ENCODE results near the gene JPH2. TPM values are rescaled to one million over a fixed set of nuclear protein-coding genes. Genes with fewer than 3 reads are reported as not detected.

JPH2 gene
- polyA plus RNA-seq, 3 donors: 1.6 to 1.8 (median 1.7) TPM

Other genes starting within 250 kb of the JPH2 start
- 10 to 100 TPM; 47.0 to 55.7 (median 49.4) TPM for gene OSER1, start 23.6 kb upstream of the JPH2 start, polyA plus RNA-seq (ENCODE audit: insufficient read length in 3 of 3)
- under 1 TPM; 0.21 to 0.43 (median 0.23) TPM for gene GDAP1L1, start 60.1 kb upstream of the JPH2 start, polyA plus RNA-seq (ENCODE audit: insufficient read length in 3 of 3)
- gene FITM2, start 124.0 kb upstream of the JPH2 start, polyA plus RNA-seq (ENCODE audit: insufficient read length in 3 of 3): 10 to 100 TPM in 1 of 3 donors, 1 to 10 TPM in 2; 6.9 to 10.1 (median 8.3) TPM
- gene R3HDML, start 149.9 kb upstream of the JPH2 start, polyA plus RNA-seq (ENCODE audit: insufficient read length in 3 of 3): 1 to 10 TPM in 1 of 3 donors, under 1 TPM in 2; 0.31 to 1.0 (median 0.77) TPM
- gene HNF4A, start 168.5 kb upstream of the JPH2 start, polyA plus RNA-seq (ENCODE audit: insufficient read length in 3 of 3): 10 to 100 TPM; 49.8 to 73.1 (median 69.0) TPM

Data from renal pelvis (tissue), 3 donors.